PFSK-1 (cell line): ENCODE results near the gene EYA2.

ENCODE experiments used
- FOXP2 ChIP-seq: optimal IDR thresholded peaks from 2 replicates; pipeline ENCODE3; 2011; ENCODE audit warnings: borderline replicate concordance, control low read depth, inconsistent platforms; ENCODE audit not compliant: insufficient read depth; ENCODE audit errors: extremely low read length, extremely low read depth
- POLR2AphosphoS5 ChIP-seq: IDR thresholded peaks from 2 replicates; pipeline ENCODE4 v1.6.1; 2012; ENCODE audit warnings: low read depth, mild to moderate bottlenecking, control low read depth, low read length, moderate library complexity
- REST ChIP-seq, 2 experiments: IDR thresholded peaks; 2 replicates each; pipeline versions ENCODE4 v1.6.1 to v1.8.0; 2011 to 2012; ENCODE audit warnings: low read depth in 2 of 2, low read length in 2 of 2, control low read depth in 1 of 2, inconsistent platforms in 1 of 2, mild to moderate bottlenecking in 1 of 2, moderate library complexity in 1 of 2; ENCODE audit not compliant: insufficient read depth in 1 of 2
- SIN3A ChIP-seq: IDR thresholded peaks from 2 replicates; pipeline ENCODE4 v1.6.1; 2012; ENCODE audit warnings: mild to moderate bottlenecking, low read length, moderate library complexity, borderline replicate concordance; ENCODE audit not compliant: insufficient read depth
- TAF1 ChIP-seq: IDR thresholded peaks from 2 replicates; pipeline ENCODE4 v1.6.1; 2012; ENCODE audit warnings: low read length, control low read depth, borderline replicate concordance; ENCODE audit not compliant: insufficient read depth

EYA2 gene

GRCh38 chr20:47110819-47111218 is 216.2 kb downstream of the EYA2 start:
- TF ChIP-seq TAF1 (no peak), SIN3A (no peak), FOXP2 (no peak), REST (IDR thresholded peaks at IDR 0.05; ENCODE audit: insufficient read depth in 1 of 2, low read depth in 2 of 2, low read length in 2 of 2) (no peak), POLR2AphosphoS5 (no peak)

DNA sequence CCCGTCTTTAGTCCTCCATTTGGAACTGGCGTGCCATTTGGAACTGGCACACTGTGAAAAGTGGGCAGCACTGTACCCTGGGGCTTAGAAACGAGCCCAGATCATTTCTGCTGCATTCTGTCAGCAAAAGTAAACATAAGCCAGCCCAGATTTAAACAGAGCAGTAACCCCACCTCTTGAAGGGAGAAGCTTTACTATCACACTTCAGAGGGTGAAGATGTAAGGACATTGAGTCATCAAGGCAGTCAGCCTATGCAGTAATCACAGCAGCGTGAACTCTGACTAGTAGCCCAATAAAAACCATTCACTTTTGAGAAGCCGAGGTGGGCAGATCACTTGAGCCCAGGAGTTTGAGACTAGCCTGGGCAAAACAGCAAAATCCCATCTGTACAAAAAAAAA is 216.9 kb downstream of the EYA2 start:
- TF ChIP-seq POLR2AphosphoS5 (no peak), TAF1 (no peak), SIN3A (no peak), FOXP2 (no peak), REST (IDR thresholded peaks at IDR 0.05; ENCODE audit: insufficient read depth in 1 of 2, low read depth in 2 of 2, low read length in 2 of 2) (no peak)

GRCh38 chr20:47113362-47114109 is 218.9 kb downstream of the EYA2 start:
- TF ChIP-seq FOXP2 (no peak), TAF1 (no peak), POLR2AphosphoS5 (no peak), REST (IDR thresholded peaks at IDR 0.05; ENCODE audit: insufficient read depth in 1 of 2, low read depth in 2 of 2, low read length in 2 of 2) (no peak), SIN3A (no peak)

DNA sequence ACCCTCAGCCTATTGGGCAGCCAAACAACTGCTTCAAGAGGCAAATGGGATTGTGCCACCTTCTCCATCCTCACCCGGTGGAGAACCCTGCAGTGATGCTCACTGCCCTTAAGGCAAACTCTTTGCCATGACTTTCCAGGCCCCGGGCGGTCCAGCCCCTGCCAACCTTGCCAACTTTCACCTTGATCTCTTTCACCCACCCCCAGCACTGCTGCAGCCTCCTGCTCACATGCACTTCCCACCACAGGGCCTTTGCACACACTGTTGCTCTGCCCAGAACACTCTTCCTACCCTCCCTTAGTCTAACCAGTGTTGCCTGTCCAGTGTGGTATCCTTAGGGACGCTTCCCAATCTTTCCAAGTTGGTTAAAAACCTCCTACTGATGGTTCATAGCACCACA is 221.1 kb downstream of the EYA2 start:
- no peak for TF ChIP-seq SIN3A
- TF ChIP-seq TAF1: no peak
- no peak for TF ChIP-seq FOXP2
- no peak for TF ChIP-seq REST (IDR thresholded peaks at IDR 0.05; ENCODE audit: insufficient read depth in 1 of 2, low read depth in 2 of 2, low read length in 2 of 2)
- TF ChIP-seq POLR2AphosphoS5: no peak

GRCh38 chr20:47117371-47117770 is 222.7 kb downstream of the EYA2 start:
- no peak for TF ChIP-seq REST (IDR thresholded peaks at IDR 0.05; ENCODE audit: insufficient read depth in 1 of 2, low read depth in 2 of 2, low read length in 2 of 2)
- TF ChIP-seq FOXP2: no peak
- TF ChIP-seq SIN3A: no peak
- no peak for TF ChIP-seq TAF1
- no peak for TF ChIP-seq POLR2AphosphoS5
